ENCODE measurements around the gene JCAD.
"Not testable (repeated sequence)": the region's sequence is repeated elsewhere in the genome, so short reads cannot be mapped to it uniquely, and the experiment has no call there.

The JCAD gene

DNA sequence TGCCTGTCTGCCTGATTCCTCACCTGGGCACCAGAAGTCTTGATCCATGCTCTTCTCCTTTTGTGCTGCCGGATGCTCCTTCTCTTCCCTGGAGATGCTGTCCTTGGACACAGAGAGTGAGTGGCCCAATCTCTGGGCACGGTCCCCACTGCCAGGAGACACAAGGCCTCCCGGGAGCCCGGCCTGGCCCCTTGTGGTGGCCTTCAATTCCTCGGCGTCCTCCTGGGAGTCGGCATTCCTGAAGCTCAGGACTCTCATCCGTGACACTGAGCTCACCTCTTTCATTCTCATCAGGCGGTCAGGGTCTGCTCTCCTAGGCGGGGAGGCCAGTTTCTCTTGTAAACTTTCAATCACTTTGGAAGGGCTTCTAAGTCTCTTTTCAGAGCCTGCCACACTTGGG, 33.3 kb downstream of the JCAD start:
- DNase-seq (ENCODE audit: low read depth): no peak

DNA sequence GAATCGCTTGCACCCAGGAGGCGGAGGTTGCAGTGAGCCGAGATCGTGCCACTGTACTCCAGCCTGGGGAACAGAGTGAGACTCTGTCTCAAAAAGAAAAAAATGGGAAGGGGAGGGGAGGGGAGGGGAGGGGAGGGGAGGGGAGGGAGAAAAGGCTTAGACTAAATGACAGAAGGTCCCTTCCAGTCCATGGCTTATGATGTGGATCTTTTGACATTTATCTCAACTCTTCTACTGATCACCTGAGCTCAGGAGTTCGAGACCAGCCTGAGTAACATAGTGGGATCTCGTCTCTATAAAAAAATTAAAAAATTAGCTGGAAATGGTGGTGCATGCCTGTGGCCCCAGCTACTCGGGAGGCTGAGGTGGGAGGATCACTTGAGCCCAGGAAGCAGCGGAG, 34.0 kb downstream of the JCAD start:
- DNase-seq (ENCODE audit: low read depth): not testable (repeated sequence)

DNA sequence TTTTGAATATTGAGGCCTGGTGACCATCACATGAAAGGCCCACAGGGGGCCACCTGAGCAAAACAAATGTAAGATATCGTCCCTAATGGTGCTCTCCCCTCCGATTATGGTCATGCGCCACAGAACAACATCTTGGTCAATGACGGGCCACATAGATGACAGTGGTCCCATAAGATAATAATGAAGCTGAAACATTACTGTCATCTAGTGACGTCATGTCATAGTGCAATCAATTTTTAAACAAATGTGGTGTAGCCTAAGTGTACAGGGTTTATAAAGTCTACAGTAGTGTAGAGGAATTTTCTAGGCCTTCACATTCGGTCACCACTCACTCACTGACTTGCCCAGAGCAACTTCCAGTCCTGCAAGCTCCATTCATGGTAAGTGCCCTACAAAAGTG, 36.8 kb downstream of the JCAD start:
- DNase-seq (ENCODE audit: low read depth): no peak

DNA sequence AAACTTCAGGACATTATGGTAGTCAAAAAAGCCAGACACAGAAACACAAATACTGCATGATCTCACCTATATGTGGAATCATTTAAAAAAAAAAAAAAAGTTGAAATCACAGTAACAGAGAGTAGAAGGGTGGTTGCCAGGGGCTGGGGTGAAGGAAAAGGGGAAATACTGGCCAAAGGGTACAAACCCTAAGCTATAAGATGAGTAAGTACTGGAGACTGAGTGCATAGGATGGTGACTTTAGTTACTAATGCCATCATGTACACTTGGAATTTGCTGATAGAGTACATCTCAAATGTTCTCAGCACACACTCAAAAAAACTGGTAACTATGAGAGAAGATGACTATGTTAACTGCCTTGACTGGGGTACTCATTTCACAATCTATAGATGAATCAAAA, 39.9 kb downstream of the JCAD start:
- DNase-seq (ENCODE audit: low read depth): no peak

DNA sequence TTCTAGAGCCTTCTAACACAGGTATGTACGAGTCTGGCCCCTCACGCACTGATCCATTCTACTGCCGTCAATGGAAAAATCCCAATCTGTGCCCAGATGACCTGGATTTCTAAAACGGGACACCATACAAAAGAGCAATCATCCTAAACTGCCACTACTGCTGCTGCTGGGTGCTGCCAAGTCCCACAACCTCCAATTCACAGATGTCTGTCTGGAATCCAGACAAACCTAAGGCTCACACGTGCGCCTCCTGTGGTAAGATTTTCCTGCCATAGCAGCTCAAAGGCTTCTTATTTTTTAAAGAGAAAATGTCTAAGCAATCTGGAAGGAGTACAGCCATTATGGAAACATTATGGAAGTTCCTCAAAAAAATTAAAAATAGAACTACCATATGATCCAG, 40.9 kb downstream of the JCAD start:
- DNase-seq (ENCODE audit: low read depth): no peak

DNA sequence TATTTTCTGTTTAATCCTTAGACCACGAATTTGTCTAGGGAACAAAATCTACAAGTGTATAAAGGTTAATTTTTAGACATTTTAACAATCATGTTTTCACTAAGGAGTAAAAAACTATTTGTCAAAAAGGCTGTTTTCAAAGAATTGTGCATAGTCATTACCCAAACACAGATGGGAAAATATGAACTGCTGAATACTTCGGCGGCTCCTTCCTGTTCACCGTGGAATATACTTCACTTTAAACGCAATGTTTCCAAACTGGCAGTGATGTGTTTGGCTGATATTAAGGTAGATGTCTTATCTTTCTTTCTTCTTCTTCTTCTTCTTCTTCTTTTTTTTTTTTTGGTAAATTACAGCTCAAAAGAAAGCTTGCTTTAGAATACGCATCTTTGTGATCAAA, 41.4 kb downstream of the JCAD start:
- DNase-seq (ENCODE audit: low read depth): no peak

DNA sequence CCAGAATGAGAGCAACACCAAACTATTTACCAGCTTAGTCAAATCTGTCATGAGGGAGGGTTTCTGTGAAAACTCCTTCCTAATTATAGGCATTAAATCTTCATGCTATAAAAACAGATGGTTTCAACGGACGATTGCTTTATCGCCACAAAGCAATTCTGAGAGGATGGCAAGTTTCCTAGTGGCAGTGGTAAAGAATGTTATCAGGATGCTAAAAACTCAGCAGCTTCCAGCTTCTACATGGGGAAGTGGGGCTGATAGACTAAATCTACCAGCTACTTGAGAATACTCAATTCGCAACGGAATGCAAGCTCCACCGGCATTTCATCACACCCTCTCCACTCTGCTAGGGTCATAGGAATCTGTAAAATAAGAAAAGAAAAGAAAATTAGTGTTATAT, 41.8 kb downstream of the JCAD start:
- DNase-seq (ENCODE audit: low read depth): no peak

DNA sequence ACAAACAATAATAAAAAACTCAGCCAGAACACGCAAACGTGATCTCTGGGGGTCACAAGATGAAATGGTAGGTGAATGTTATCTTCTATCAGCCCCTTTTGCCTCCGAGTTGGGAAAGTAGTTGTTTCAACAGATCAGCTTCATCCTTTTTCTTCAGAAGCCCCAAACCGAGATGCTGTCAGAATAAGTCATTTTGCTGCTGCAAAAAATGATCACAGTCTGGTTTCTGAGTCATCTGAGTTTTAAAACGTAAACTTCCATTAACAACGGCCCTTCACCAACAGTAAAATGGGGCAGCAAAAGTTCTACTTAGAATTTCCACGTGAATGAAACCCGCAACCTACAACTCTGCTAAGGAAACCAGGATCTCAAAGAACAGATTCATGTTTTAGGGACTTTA, 44.9 kb downstream of the JCAD start:
- DNase-seq (ENCODE audit: low read depth): peak; percentile 18

DNA sequence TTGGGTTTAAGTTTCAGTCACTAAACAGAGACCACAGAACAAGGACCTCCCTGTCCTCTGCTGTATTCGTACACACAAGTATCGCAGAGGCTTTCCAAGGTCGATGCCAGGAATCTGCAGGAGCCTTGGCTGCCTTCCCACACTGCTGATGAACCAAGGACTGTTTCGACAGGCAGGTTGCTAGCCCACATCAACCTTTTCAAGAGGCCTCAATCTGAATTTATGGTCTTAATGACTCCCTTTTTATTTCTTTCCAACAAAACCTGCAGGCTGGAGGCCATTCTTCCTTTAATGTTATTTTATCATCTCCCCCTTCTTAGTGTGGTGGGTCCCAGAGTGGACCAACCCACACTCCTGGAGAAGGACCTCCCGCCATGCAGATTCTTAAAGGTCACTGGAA, 45.6 kb downstream of the JCAD start:
- no peak for DNase-seq (ENCODE audit: low read depth)

DNA sequence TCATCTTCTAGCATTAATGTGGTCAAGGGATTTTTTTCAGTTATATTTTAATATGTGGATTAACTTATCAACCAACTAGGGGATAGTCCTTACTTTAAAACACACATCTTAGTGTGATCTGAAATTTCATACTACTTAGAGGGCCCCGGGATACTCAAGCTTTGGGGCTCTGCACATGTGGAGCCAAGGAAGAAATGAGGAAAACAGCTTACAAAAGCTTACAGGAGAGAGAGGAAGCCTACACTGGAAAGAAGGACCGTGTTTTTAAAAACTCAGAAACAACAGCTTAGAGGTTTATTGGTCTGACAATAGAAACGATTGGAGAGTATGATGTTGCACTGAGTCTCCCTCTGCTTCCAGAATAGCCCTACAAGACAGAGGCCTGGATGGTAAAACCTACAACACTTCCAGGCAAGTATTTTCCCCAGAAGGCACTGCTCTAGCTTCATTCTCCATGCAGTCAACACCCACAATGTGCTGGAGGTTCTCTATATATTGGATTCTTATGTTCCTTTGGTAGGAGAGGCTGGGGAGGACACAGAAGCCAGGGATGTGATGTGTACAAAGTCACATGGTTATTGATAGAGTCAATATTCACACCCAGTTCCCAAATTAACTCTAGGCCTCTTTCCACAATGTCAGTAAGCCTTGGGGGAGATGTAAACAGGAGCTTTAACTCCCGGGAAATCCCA, 47.3 kb downstream of the JCAD start:
- no peak for DNase-seq (ENCODE audit: low read depth)

DNA sequence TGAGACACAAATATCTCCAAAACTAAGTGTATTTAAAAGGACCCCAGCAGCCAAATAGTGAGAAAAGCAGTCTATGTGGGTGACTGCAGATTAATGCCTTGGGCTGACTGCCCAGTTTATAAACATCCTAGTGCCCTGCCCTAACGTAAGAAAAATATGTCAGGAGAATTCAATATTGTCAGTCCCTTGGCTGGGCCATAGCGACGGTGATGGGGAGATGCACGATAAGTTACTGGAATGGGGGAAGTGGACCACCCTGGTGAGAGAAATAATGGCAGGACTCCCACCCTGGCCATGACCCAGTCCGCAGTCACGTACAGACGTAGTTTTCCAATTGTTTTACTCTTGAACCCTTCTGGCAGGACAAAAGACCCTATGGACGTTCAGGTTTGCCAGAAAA, 48.0 kb downstream of the JCAD start:
- no peak for DNase-seq (ENCODE audit: low read depth)

DNA sequence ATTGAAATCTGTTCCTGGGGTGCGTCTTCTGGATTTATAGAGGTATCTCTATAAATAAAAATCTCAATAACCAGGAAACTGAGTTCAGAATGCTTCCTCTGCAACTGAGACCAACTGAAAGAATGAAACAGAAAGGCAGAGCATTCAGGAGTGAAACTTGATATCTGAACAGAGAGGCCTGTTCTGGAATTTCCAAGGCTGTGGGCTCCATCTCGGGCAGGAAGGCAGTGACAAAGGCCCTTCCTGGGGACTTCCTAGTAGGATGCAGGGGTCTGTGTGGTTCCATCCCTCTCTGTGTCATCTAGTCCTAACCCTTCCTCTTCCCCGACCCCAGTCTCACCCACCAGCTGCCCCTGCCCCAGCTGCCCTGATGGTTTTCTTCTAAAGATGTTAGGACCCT, 52.0 kb downstream of the JCAD start:
- no peak for DNase-seq (ENCODE audit: low read depth)

DNA sequence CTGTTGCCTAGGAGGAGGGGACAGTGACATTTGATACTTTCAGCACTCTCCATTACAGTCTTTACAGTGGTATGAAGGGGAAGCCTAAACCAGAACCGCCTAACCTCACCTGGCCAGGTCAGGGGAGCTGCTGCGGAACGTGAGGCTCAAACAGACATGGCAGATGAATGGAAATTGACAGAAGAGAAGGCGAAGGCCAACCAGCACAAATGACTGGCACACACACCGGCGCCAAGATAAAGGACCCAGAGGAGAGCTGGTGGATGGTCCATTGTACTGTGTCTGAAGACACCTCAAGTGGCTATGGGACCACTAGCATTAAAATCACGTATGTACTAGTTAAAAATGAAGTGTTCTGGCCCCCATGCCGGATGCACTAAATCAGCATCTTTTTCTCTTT, 53.0 kb downstream of the JCAD start:
- DNase-seq (ENCODE audit: low read depth): no peak

DNA sequence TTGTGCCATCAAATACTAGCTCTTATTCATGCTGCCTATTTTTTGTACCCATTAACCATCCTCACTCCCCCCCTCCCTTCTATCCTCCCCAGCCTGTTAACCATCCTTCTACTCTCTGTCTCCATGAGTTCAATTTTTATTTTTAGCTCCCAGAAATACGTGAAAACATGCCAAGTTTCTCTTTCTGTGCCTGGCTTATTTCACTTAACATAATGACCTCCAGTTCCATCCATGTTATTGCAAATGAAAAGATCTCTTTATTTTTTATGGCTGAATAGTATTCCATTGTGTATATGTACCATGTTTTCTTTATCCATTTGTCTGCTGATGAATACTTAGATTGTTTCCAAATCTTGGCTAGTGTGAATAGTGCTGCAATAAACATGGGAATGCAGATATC, 54.3 kb downstream of the JCAD start:
- not testable (repeated sequence) for DNase-seq (ENCODE audit: low read depth)

DNA sequence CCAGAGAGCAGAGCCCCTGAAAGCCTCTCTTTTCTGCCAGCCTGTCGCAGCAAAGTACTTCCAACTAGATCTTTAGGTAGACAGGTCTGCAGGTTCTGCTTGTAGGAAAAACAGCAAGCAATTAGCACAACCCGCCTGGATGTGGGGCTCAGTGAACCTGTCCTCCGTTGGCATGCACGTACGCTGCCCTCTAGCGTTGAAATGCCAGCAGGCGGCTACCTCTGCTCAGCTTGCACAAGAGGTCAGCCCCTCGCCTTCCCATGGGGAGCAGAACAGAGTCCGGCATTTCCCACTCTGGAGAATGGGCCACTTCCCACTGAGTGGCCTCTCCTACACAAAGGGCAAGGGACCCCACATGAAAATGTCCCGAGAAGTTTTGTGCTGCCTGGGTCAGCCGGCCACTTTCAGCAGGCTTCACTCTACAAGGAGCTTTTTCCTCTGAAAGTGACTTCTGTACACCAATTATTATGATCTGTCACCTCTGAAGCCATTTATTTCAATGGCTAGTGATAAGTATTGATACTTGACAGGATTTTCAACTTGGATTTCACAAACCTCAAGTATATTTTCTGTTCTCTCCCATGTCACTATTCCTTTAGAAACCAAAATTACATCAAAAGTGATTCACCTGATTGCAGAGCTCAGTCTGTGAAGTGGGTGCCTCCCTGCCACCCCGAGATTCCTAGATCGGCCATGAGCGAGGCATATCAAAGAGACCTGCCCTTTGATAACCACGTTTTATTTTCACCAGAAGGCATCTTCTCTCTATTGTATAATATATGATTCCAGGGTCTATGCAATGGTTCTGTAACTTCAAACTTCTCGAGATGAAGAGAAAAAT, 56.7 kb downstream of the JCAD start:
- peak; percentile 81 for DNase-seq (ENCODE audit: low read depth)

DNA sequence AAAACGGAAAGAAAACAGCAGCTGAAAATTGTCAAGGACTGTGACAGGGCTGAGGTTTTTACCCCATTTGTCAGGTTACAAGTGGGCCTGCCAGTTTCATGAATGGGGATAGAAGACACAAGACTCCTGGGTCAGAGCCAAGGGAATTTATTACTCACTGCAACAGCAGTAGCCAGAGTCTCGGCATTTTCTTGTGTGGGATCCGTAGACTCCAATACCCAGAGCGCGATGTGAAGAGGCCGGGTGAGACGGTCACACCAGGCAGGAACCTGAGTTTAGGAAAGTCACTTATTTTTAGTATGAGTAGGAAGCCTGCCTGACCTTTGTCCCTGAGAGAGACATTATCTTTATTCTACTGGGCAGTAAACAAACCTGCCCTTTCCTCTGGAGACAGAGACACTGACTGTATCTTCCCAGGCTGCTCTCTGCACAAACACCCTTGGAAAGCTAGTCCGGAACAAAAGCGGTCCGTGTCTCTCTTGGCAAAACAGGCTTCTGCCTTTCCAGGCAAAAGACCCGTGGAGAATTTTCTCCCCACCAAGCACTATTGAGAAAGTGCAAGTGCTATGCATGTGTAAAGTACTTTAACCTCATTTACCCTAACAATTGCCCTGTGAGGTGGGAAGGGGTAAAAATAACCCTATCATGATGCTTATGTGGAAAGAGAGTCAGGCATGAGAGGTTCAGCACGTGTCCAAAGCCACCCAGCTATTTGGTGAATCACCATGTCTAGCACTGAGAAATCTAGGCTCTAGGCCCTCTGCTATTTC, 58.4 kb downstream of the JCAD start:
- peak; percentile 58 for DNase-seq (ENCODE audit: low read depth)

DNA sequence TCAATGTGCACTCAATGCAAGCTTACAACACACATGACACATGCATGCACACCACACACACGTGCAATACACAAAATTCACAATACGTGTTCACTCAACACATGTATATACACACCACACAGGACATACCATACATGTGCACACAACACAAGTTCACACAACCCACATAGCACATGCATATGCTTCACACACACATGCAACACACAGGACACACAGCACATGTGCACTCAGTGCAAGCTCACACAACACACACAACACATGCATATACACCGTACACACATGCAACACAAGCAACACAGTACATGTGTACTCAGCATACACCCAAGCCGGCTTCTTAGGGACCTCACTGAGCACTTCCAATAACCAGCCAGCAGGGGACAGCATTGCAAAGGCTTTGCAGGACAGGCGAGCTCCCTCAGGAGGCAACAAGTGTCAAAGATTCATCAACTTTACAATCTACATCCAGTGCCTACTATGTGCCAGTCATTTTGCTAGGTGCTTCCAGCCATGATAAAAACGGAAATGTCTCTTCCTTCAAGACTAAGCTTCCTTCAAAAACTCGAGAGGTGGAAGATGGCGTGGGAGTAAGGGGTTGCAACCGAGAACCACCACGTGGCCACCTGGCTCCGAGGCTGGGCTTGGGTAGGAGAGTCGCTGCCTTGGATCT, 61.1 kb downstream of the JCAD start:
- peak; percentile 80 for DNase-seq (ENCODE audit: low read depth)

DNA sequence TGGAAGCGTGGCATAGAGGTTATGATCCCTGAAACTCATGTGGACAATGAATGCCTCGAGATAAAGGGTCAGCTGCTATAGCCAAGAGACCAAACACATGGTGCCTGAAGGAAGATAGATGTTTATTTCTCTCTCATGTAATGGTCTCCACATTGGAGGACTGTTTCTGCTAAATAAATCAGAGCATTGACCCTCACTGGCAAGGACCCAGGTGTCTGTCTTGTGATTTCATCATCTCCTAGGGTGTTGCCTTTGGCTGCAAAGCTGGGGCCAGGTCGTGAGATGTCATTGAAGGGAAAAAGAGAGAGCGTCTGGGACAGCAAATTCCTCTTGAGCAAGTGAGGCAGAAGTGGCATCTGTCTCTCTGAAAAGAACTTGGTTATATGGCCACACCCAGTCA, 64.6 kb downstream of the JCAD start:
- no peak for DNase-seq (ENCODE audit: low read depth)

DNA sequence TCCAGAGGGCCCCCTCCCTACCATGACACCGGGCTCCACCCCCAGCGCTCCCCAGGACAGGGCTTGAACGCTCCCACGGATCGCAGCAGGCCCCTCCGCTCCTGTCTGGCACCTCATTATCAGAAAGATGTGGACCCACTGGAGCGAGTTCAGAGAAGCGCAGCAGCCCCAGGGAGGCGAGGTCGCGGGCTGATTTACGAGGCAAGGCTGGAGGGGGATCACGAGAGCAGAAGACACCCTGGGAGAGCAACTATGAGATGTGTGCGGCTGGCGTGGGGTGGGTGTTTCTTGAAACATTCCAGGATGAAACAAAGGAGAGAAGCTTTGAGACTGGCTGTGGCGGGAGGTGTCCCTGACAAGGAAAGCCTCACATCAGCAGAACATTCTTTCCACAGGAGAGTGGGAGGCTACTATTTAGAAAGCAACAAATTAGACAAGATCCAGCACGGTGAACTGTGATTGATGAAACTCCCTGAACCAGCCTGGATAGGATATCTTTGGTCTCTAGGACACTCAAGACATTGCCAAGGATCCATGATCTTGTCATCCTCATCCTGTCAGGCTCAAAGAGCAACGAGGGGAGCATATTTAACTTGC, 66.0 kb downstream of the JCAD start:
- DNase-seq (ENCODE audit: low read depth): no peak

DNA sequence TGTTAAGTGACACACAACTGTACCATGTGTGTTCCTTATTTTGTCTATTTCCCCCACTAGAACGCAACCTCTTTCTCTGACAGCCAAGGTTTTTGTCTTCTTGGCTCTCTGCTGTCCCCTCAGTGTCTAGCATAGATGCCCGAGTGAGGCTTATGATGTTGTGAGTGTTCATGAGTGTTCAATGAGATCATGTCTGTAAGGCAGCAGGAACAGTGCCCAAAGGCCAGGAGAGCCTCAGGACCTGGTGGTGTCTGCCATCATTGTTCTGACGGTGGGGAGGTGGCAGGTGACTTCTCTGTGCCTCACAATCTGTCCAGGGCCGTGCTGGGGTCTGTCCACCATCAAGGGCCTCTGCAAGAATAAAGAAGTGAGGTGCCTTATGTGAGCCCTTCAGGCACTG, 66.5 kb downstream of the JCAD start:
- DNase-seq (ENCODE audit: low read depth): no peak

DNA sequence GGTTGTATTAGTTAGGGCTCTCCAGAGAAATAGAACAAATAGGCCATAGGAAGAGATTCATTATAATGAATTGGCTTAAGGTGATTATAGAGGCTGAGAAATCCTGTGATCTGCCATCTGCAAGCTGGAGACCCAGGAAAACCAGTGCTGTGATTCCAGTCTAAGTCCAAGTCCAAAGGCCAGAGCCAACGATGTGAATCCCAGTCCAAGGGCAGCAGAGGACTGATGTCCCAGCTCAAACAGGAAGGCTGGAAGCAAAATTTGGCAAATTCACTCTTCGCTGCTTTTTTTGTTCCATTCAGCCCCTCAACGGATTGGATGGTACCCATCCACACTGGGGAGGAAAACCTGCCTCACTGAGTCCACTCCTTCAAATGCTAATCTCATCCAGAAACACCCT, 68.0 kb downstream of the JCAD start:
- DNase-seq (ENCODE audit: low read depth): no peak

DNA sequence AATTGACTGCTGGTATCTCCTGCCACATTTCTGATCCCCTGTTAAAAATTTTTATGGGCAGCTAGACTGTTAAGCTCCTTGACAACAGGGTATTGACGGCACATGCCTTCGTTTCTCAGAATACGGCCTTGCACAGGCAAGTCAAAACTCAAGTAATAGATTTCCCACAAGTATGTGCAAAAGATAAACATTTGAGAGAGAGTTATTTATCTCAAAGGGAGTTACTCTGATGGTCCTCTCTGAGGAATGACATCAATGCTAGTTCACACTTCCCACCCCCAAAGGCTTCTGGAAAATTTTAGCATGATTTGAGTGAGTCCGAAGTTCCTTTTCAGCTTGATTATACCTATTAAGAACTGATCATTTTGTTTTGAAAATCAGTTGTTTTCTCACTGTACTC, 71.9 kb downstream of the JCAD start:
- no peak for DNase-seq (ENCODE audit: low read depth)

Measured in ELR (cell line).